ENCODE measurements around the gene CACNA1C. TPM values are rescaled to one million over a fixed set of nuclear protein-coding genes. Genes with fewer than 3 reads are reported as not detected.

CACNA1C gene
- total RNA-seq, 4 donors from 2014 or later, result 2.0 to 4.2 (median 2.5) TPM

GRCh38 chr12:2283916-2284315, 231.1 kb downstream of the CACNA1C start:
- intact Hi-C loops (cut with DNase I), result no loop called here

GRCh38 chr12:2284321-2284813, 231.6 kb downstream of the CACNA1C start:
- intact Hi-C loops (cut with DNase I), result no loop called here
- TF ChIP-seq POLR2A (IDR thresholded peaks at IDR 0.05), result no peak
- no peak for TF ChIP-seq CTCF (IDR thresholded peaks at IDR 0.05)

More at GRCh38 chr12:2283916-2284315, 231.1 kb downstream of the CACNA1C start:
- Histone ChIP-seq H3K9me3 (no peaks in the 10 kb centered on the region), H3K36me3 (no peaks in the 10 kb centered on the region), H3K4me1 (peaks cover 0 to 12% of the 10 kb centered on the region in 2 donors), H3K27me3 (no peaks in the 10 kb centered on the region), H3K4me3 (replicated peaks in 1 of 3) (no peak overlapping the region), H3K27ac (peak overlapping the region in 2 of 3 donors; percentile 11 to 38)
- peak in 1 of 2 donors; percentile 16 for DNase-seq
- TF ChIP-seq POLR2A (IDR thresholded peaks at IDR 0.05) (no peak), CTCF (IDR thresholded peaks at IDR 0.05) (no peak)
- 11 to 16% methylated on average over 10 of the region's 10 CpGs for WGBS, 2 donors

GRCh38 chr12:2284857-2285256, 232.1 kb downstream of the CACNA1C start:
- Histone ChIP-seq H3K4me3 (replicated peaks in 1 of 3) (no peak overlapping the region), H3K27me3 (no peaks in the 10 kb centered on the region), H3K36me3 (no peaks in the 10 kb centered on the region), H3K4me1 (peaks cover 0 to 12% of the 10 kb centered on the region in 2 donors), H3K9me3 (no peaks in the 10 kb centered on the region), H3K27ac (peak overlapping the region in 1 of 3 donors; percentile 6)
- peak; percentile 49 to 63 for DNase-seq
- intact Hi-C loops (cut with DNase I), result no loop called here
- no peak for TF ChIP-seq POLR2A (IDR thresholded peaks at IDR 0.05)
- TF ChIP-seq CTCF (IDR thresholded peaks at IDR 0.05), result peak in 3 of 6 experiments; percentile 32 to 48 (median 33)
- WGBS, 2 donors, result 34 to 45% methylated on average over 8 of the region's 8 CpGs

More at GRCh38 chr12:2284321-2284813, 231.6 kb downstream of the CACNA1C start:
- Histone ChIP-seq H3K36me3 (no peaks in the 10 kb centered on the region), H3K4me3 (replicated peaks in 1 of 3) (no peak overlapping the region), H3K4me1 (peaks cover 0 to 12% of the 10 kb centered on the region in 2 donors), H3K9me3 (no peaks in the 10 kb centered on the region), H3K27ac (peak overlapping the region in 1 of 3 donors; percentile 6), H3K27me3 (no peaks in the 10 kb centered on the region)
- 57 to 67% methylated on average over 10 of the region's 10 CpGs for WGBS, 2 donors
- DNase-seq, result no peak

GRCh38 chr12:2285462-2285861, 232.7 kb downstream of the CACNA1C start:
- intact Hi-C loops (cut with DNase I), result no loop called here
- H3K36me3 ChIP-seq, result no peaks in the 10 kb centered on the region
- WGBS, 2 donors, result 94 to 95% methylated on average over 14 of the region's 14 CpGs
- H3K9me3 ChIP-seq, result no peaks in the 10 kb centered on the region
- no peak for DNase-seq
- H3K4me1 ChIP-seq, result peaks cover 0 to 12% of the 10 kb centered on the region in 2 donors
- no peak overlapping the region for H3K27ac ChIP-seq
- TF ChIP-seq POLR2A (IDR thresholded peaks at IDR 0.05) (no peak), CTCF (IDR thresholded peaks at IDR 0.05) (no peak)
- no peak overlapping the region for H3K4me3 ChIP-seq (replicated peaks in 1 of 3)
- H3K27me3 ChIP-seq, result no peaks in the 10 kb centered on the region

- Histone ChIP-seq H3K27me3 (no peaks in the 10 kb centered on the region), H3K36me3 (no peaks in the 10 kb centered on the region), H3K4me1 (peaks cover 0 to 12% of the 10 kb centered on the region in 2 donors), H3K27ac (peak overlapping the region in 1 of 3 donors; percentile 65), H3K9me3 (no peaks in the 10 kb centered on the region), H3K4me3 (replicated peaks in 1 of 3) (no peak overlapping the region)
- intact Hi-C loops (cut with DNase I), result no loop called here
- TF ChIP-seq POLR2A (IDR thresholded peaks at IDR 0.05) (no peak), CTCF (IDR thresholded peaks at IDR 0.05) (no peak)
- 73 to 76% methylated on average over 5 of the region's 5 CpGs for WGBS, 2 donors
- no peak for DNase-seq
These were observed 233.3 kb downstream of the CACNA1C start for GRCh38 chr12:2286047-2286446.
